Mesenchymal stem cell (in vitro differentiated cells and primary cell): Measurements from ENCODE around the gene NCS1.

Source experiments
- DNase-seq: peaks from one replicate; pipeline ENCODE4 v3.0.0-alpha.2; 2013
- H2AFZ ChIP-seq: one replicate; pipeline ENCODE4 v1.6.1; 2013; ENCODE audit warnings: low read depth, mild to moderate bottlenecking, control low read depth, inconsistent platforms, low read length, moderate library complexity
- H2AK5ac ChIP-seq: 2 replicates; pipeline ENCODE4 v1.6.1; 2013; ENCODE audit warnings: low read length, moderate library complexity, mild to moderate bottlenecking, inconsistent platforms; ENCODE audit not compliant: severe bottlenecking
- H2BK120ac ChIP-seq: one replicate; pipeline ENCODE4 v1.6.1; 2013; ENCODE audit warnings: low read depth, mild to moderate bottlenecking, inconsistent platforms, low read length, moderate library complexity
- H2BK12ac ChIP-seq, 2 experiments: one replicate each; pipeline ENCODE4 v1.6.1; 2013; ENCODE audit warnings: inconsistent platforms in 2 of 2, low read length in 2 of 2, mild to moderate bottlenecking in 2 of 2, moderate library complexity in 2 of 2, control low read depth in 1 of 2
- H2BK15ac ChIP-seq: one replicate; pipeline ENCODE4 v1.6.1; 2013; ENCODE audit warnings: mild to moderate bottlenecking, low read depth, inconsistent platforms; ENCODE audit not compliant: poor library complexity, severe bottlenecking
- H2BK5ac ChIP-seq: 2 replicates; pipeline ENCODE4 v1.6.1; 2013; ENCODE audit warnings: low read depth, mild to moderate bottlenecking, low read length, control low read depth, inconsistent platforms; ENCODE audit not compliant: poor library complexity, severe bottlenecking
- H3K14ac ChIP-seq, 2 experiments: one replicate each; pipeline ENCODE4 v1.6.1; 2013; ENCODE audit warnings: inconsistent platforms in 2 of 2, low read length in 2 of 2, control low read depth in 1 of 2, mild to moderate bottlenecking in 1 of 2, moderate library complexity in 1 of 2
- H3K18ac ChIP-seq, 2 experiments: one replicate each; pipeline ENCODE4 v1.6.1; 2013; ENCODE audit warnings: inconsistent platforms in 2 of 2, low read length in 2 of 2, control low read depth in 1 of 2, low read depth in 1 of 2, mild to moderate bottlenecking in 1 of 2
- H3K23ac ChIP-seq, 2 experiments: one replicate each; pipeline ENCODE4 v1.6.1; 2013; ENCODE audit warnings: inconsistent platforms in 2 of 2, low read length in 2 of 2, mild to moderate bottlenecking in 2 of 2, moderate library complexity in 2 of 2, control low read depth in 1 of 2
- H3K27ac ChIP-seq: 2 replicates; pipeline ENCODE4 v1.5.1; 2013; ENCODE audit warnings: mild to moderate bottlenecking, moderate library complexity, low read length, control low read depth, inconsistent platforms; ENCODE audit not compliant: poor library complexity, severe bottlenecking
- H3K27me3 ChIP-seq, 2 experiments: 2 replicates each; pipeline versions ENCODE4 v1.6.1 to v1.7.0; 2013; ENCODE audit warnings: low read length in 2 of 2, mild to moderate bottlenecking in 2 of 2, moderate library complexity in 2 of 2, control low read depth in 1 of 2, inconsistent platforms in 1 of 2; ENCODE audit not compliant: control insufficient read depth in 1 of 2, insufficient read depth in 1 of 2
- H3K36me3 ChIP-seq, 2 experiments: 2 replicates each; pipeline versions ENCODE4 v1.6.1 to v1.7.0; 2013; ENCODE audit warnings: low read length in 2 of 2, control low read depth in 1 of 2, inconsistent platforms in 1 of 2, low read depth in 1 of 2, mild to moderate bottlenecking in 1 of 2; ENCODE audit not compliant: insufficient read depth in 2 of 2, control insufficient read depth in 1 of 2
- H3K4ac ChIP-seq, 2 experiments: one replicate each; pipeline ENCODE4 v1.6.1; 2013; ENCODE audit warnings: inconsistent platforms in 2 of 2, low read length in 2 of 2, mild to moderate bottlenecking in 2 of 2, moderate library complexity in 2 of 2, control low read depth in 1 of 2, low read depth in 1 of 2
- H3K4me1 ChIP-seq: 2 replicates; pipeline ENCODE4 v1.6.1; 2013; ENCODE audit warnings: low read depth, low read length, control low read depth; ENCODE audit not compliant: control insufficient read depth, insufficient read depth
- H3K4me2 ChIP-seq: 2 replicates; pipeline ENCODE4 v1.6.1; 2013; ENCODE audit warnings: low read length, mild to moderate bottlenecking, inconsistent platforms; ENCODE audit not compliant: poor library complexity, severe bottlenecking
- H3K4me3 ChIP-seq, 2 experiments: 2 replicates each; pipeline versions ENCODE4 v1.5.1 to v1.7.0; 2013; ENCODE audit warnings: low read length in 2 of 2, mild to moderate bottlenecking in 2 of 2, control low read depth in 1 of 2, low read depth in 1 of 2; ENCODE audit not compliant: insufficient read depth in 1 of 2
- H3K79me1 ChIP-seq: replicated peaks from 2 replicates; pipeline ENCODE4 v1.6.1; 2013; ENCODE audit warnings: mild to moderate bottlenecking, control low read depth, low read length, inconsistent platforms; ENCODE audit not compliant: poor library complexity, severe bottlenecking
- H3K9ac ChIP-seq: 2 replicates; pipeline ENCODE4 v1.7.0; 2013; ENCODE audit warnings: mild to moderate bottlenecking, low read length, moderate library complexity
- H3K9me3 ChIP-seq: 2 replicates; pipeline ENCODE4 v1.7.0; 2013; ENCODE audit warnings: mild to moderate bottlenecking, low read length; ENCODE audit not compliant: control insufficient read depth
- H4K8ac ChIP-seq: one replicate; pipeline ENCODE4 v1.6.1; 2013; ENCODE audit warnings: inconsistent platforms, mild to moderate bottlenecking, low read length, moderate library complexity
- H4K91ac ChIP-seq: one replicate; pipeline ENCODE4 v1.6.1; 2013; ENCODE audit warnings: mild to moderate bottlenecking, low read length, inconsistent platforms
- WGBS: methylation state at CpG from one replicate; pipeline ENCODE4 v1.1.7; 2013; ENCODE audit warnings: mixed read lengths; 5-methylcytosine and 5-hydroxymethylcytosine counted together

NCS1 gene

DNA sequence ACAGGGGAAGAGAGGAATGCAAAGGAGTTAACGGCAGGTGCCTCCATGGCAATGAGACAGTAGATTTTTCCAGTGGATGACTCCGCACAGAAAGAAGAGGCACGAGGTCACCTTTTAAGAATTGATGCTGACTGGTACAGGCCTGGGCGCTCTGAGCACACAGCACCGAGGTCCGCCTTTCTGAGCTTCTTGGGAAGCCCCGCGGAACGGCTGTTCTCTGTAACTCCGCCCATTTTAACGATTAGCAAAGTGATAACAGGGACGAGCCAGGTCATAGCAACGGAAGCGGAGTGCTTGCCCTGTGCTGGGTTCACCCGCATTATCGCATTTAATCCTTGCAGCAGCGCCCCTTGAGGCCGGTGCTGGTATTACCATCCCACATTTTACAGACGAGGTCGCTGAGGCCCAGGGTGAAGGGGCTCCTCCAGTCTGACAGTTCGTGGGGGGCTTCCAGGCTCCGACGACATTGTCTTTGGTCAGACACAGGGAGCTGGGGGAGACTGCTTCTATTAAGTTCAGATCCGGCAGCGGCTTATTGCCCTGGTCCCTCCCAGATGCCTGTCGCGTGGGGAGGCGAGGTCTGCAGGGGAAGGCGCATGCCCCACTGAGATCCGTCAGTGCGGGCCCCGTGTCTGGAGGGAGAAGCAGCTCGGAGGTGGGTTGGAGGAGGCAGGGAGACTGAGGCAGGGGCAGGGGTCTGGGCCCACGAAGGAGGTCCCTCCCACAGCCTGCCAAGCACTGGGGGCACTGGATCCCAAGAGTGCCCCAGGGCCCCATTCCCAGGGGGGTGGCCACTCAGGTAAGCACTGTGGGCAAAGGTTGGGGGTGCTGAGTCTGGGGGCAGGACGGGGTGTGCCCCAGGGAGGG, 71.0 kb downstream of the NCS1 start:
- Histone ChIP-seq H3K9me3 (no peaks in the 10 kb centered on the region), H3K18ac (no peak overlapping the region), H3K27ac (no peak overlapping the region), H2BK120ac (no peak overlapping the region), H2AK5ac (no peak overlapping the region), H3K23ac (no peak overlapping the region), H3K4me2 (no peak overlapping the region), H3K27me3 (peaks cover 0 to 14% of the 10 kb centered on the region in 2 experiments), H3K79me1 (no peaks in the 10 kb centered on the region), H2AFZ (no peak overlapping the region), H2BK12ac (no peak overlapping the region), H3K4ac (no peak overlapping the region), H4K8ac (no peak overlapping the region), H2BK5ac (no peak overlapping the region), H4K91ac (peak overlapping the region; percentile 66), H3K36me3 (no peaks in the 10 kb centered on the region), H2BK15ac (no peak overlapping the region), H3K9ac (peak overlapping the region; percentile 44), H3K14ac (no peak overlapping the region), H3K4me3 (peak overlapping the region in 1 of 2 experiments; percentile 56), H3K4me1 (peaks cover 16% of the 10 kb centered on the region)
- peak; percentile 48 for DNase-seq
- WGBS = 27% methylated on average over 35 of the region's 35 CpGs

DNA sequence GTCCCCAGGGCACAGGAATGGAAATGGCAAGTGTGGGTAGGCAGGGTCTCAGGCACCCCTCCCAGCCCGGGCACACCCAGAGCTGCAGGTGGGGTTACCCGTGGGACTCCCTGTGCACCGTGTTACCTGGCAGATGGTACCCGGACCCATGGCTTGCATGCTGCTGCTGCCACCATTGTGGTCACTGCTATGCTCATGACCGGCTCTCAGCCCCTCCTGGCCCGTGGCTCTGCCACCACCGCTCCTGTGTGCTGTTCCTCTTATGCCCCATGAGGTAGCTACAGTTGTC, 71.6 kb downstream of the NCS1 start:
- Histone ChIP-seq H3K79me1 (no peaks in the 10 kb centered on the region), H3K4me3 (no peak overlapping the region)

DNA sequence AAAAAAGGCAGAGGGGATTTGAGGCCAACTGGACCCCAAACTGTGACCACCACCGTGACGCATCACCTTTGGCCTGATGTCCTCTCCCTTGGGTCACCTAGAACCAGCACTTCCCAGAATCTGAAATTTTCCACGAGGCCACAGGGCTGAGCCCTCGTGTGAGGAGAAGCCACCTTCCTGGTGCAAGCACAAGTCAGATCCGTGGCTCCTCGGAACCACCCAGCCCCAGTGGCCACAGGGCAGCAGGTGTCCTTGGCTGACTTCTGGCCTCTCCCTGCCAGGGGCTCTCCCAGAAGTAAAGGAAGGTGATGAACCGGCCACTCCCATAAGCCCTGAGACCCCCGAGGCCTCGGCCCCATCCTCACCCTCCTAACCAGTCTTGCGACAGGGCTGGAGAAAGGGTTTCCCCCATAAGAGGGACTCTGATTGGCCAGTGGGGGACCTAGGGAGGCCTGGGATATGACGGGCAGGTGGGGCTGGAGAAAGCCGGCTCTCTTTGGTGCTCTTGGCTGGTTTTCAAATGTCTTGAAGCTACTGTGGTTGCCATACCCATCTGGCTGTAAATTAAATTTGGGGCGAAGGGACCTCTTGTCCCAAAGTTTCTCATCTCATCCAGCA, 72.5 kb downstream of the NCS1 start:
- Histone ChIP-seq H3K9ac (no peak overlapping the region), H4K91ac (no peak overlapping the region), H3K23ac (no peak overlapping the region), H3K18ac (no peak overlapping the region), H3K27me3 (peaks cover 0 to 14% of the 10 kb centered on the region in 2 experiments), H3K27ac (no peak overlapping the region), H3K4me3 (no peak overlapping the region), H4K8ac (no peak overlapping the region), H3K4me2 (no peak overlapping the region), H3K14ac (no peak overlapping the region), H3K4ac (no peak overlapping the region), H2BK15ac (no peak overlapping the region), H2BK12ac (no peak overlapping the region), H2BK5ac (no peak overlapping the region), H3K36me3 (no peaks in the 10 kb centered on the region), H3K9me3 (no peaks in the 10 kb centered on the region), H2AK5ac (no peak overlapping the region), H2AFZ (no peak overlapping the region), H3K79me1 (no peaks in the 10 kb centered on the region), H2BK120ac (no peak overlapping the region), H3K4me1 (peaks cover 16% of the 10 kb centered on the region)
- DNase-seq = no peak
- 93% methylated on average over 10 of the region's 13 CpGs for WGBS

More for the DNA sequence above, 71.6 kb downstream of the NCS1 start:
- Histone ChIP-seq H4K8ac (no peak overlapping the region), H3K23ac (no peak overlapping the region), H2BK5ac (no peak overlapping the region), H2BK120ac (no peak overlapping the region), H3K4ac (no peak overlapping the region), H3K9ac (no peak overlapping the region), H3K9me3 (no peaks in the 10 kb centered on the region), H3K4me2 (no peak overlapping the region), H3K27ac (no peak overlapping the region), H3K4me1 (peaks cover 16% of the 10 kb centered on the region), H3K27me3 (peaks cover 0 to 14% of the 10 kb centered on the region in 2 experiments), H3K36me3 (no peaks in the 10 kb centered on the region), H2BK15ac (no peak overlapping the region), H2AK5ac (no peak overlapping the region), H2BK12ac (no peak overlapping the region), H2AFZ (no peak overlapping the region), H3K18ac (no peak overlapping the region), H3K14ac (no peak overlapping the region), H4K91ac (no peak overlapping the region)
- WGBS = 91% methylated on average over 7 of the region's 7 CpGs
- no peak for DNase-seq

DNA sequence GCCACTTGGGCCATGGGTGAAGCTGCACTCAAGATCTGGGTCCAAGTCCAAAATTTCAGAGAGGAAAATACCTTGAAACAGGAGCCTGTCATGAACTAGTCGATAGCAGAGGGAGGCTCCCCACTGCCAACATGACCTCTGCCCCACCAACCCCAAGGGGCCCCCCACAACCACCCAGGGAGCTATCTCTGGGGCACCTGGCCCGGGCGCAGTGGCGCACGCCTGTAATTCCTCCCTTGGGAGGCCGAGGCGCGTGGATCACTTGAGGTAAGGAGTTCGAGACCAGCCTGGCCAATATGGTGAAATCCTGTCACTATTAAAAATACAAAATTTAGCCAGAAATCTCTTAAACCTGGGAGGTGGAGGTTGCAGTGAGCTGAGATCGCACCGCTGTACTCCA, 73.3 kb downstream of the NCS1 start:
- no peak for DNase-seq
- peaks cover 3 to 17% of the 10 kb centered on the region in 2 experiments for H3K27me3 ChIP-seq
- no peak overlapping the region for H2BK12ac ChIP-seq
- H3K23ac ChIP-seq = no peak overlapping the region
- peaks cover 5% of the 10 kb centered on the region for H3K9me3 ChIP-seq
- H3K14ac ChIP-seq = no peak overlapping the region
- peaks cover 10% of the 10 kb centered on the region for H3K4me1 ChIP-seq
- no peak overlapping the region for H3K4me3 ChIP-seq
- no peak overlapping the region for H2AK5ac ChIP-seq
- no peak overlapping the region for H3K18ac ChIP-seq
- WGBS = 100% methylated on average over 7 of the region's 11 CpGs
- H2AFZ ChIP-seq = no peak overlapping the region
- no peak overlapping the region for H3K4ac ChIP-seq
- H2BK120ac ChIP-seq = no peak overlapping the region
- H4K8ac ChIP-seq = no peak overlapping the region
- no peak overlapping the region for H3K27ac ChIP-seq
- no peak overlapping the region for H2BK5ac ChIP-seq
- no peak overlapping the region for H2BK15ac ChIP-seq
- no peaks in the 10 kb centered on the region for H3K79me1 ChIP-seq
- no peak overlapping the region for H4K91ac ChIP-seq
- H3K36me3 ChIP-seq = no peaks in the 10 kb centered on the region
- H3K9ac ChIP-seq = no peak overlapping the region
- H3K4me2 ChIP-seq = no peak overlapping the region
